Testis (tissue), 2 donors: ENCODE measurements around the gene DEFB127.

Experiments used
- CTCF ChIP-seq, 3 experiments: fragments of 450-650 bp in 2 of 3; fragments of 200-600 bp in 1 of 3; sonication (generic) in 1 of 3; IDR thresholded peaks; one replicate each; pipeline ENCODE4 v1.5.1; 2016 to 2019; ENCODE audit warnings: antibody characterized with exemption in 3 of 3, mild to moderate bottlenecking in 2 of 3, moderate library complexity in 1 of 3
- POLR2A ChIP-seq: fragments of 450-650 bp; IDR thresholded peaks from one replicate; pipeline ENCODE4 v1.6.1; 2017; ENCODE audit warnings: antibody characterized with exemption, mild to moderate bottlenecking, moderate library complexity

GRCh38 chr20:189611-190010 lies 32.4 kb downstream of the DEFB127 start, which contains the start of gene DEFB128:
- TF ChIP-seq CTCF (IDR thresholded peaks at IDR 0.05): no peak
- TF ChIP-seq POLR2A: no peak
